MM.1S (cell line): ENCODE measurements around the gene NBEA.

ENCODE experiments used
- DNase-seq: peaks from one replicate; pipeline ENCODE4 v3.0.0-alpha.2; 2015
- H2AFZ ChIP-seq: fragments of 300-600 bp; sonication (generic); 2 replicates; pipeline ENCODE4 v1.6.0; 2016; ENCODE audit warnings: antibody characterized with exemption, low read length
- H3F3A ChIP-seq: fragments of 300-600 bp; sonication (generic); 2 replicates; pipeline ENCODE4 v1.6.1; 2016; ENCODE audit warnings: mild to moderate bottlenecking, antibody characterized with exemption, low read length, moderate library complexity, mixed read lengths; ENCODE audit not compliant: insufficient read depth
- H3K27ac ChIP-seq: fragments of 300-600 bp; sonication (generic); 2 replicates; pipeline ENCODE4 v1.5.1; 2016; ENCODE audit warnings: mild to moderate bottlenecking, low read length
- H3K27me3 ChIP-seq: fragments of 300-600 bp; sonication (generic); replicated peaks from 2 replicates; pipeline ENCODE4 v1.6.0; 2016; ENCODE audit warnings: low read length; ENCODE audit not compliant: insufficient read depth
- H3K36me3 ChIP-seq: fragments of 300-600 bp; sonication (generic); replicated peaks from 2 replicates; pipeline ENCODE4 v1.6.1; 2016; ENCODE audit warnings: mild to moderate bottlenecking, low read length, mixed read lengths; ENCODE audit not compliant: insufficient read depth
- H3K4me1 ChIP-seq: fragments of 300-600 bp; sonication (generic); 2 replicates; pipeline ENCODE4 v1.6.1; 2016; ENCODE audit warnings: low read length, mixed read lengths
- H3K4me2 ChIP-seq: fragments of 300-600 bp; sonication (generic); 2 replicates; pipeline ENCODE4 v1.6.0; 2016; ENCODE audit warnings: low read depth, low read length
- H3K4me3 ChIP-seq: fragments of 300-600 bp; sonication (generic); 2 replicates; pipeline ENCODE4 v1.5.1; 2016; ENCODE audit warnings: low read length, mixed read lengths
- H3K79me2 ChIP-seq: fragments of 300-600 bp; sonication (generic); 2 replicates; pipeline ENCODE4 v1.6.1; 2016; ENCODE audit warnings: mixed run types, low read length, mixed read lengths
- H3K9ac ChIP-seq: fragments of 300-600 bp; sonication (generic); 2 replicates; pipeline ENCODE4 v1.6.1; 2016; ENCODE audit warnings: low read length, mixed read lengths
- H3K9me2 ChIP-seq: fragments of 300-600 bp; sonication (generic); replicated peaks from 2 replicates; pipeline ENCODE4 v1.6.1; 2016; ENCODE audit warnings: mild to moderate bottlenecking, low read length, mixed read lengths; ENCODE audit not compliant: insufficient read depth
- H3K9me3 ChIP-seq: fragments of 300-600 bp; sonication (generic); replicated peaks from 2 replicates; pipeline ENCODE4 v1.6.1; 2016; ENCODE audit warnings: mild to moderate bottlenecking, low read length, mixed read lengths; ENCODE audit not compliant: insufficient read depth
- H4K20me1 ChIP-seq: fragments of 300-600 bp; sonication (generic); 2 replicates; pipeline ENCODE4 v1.6.1; 2016; ENCODE audit warnings: mild to moderate bottlenecking, low read length, moderate library complexity, mixed read lengths; ENCODE audit not compliant: insufficient read depth
- EZH2 ChIP-seq: fragments of 300-600 bp; sonication (generic); optimal IDR thresholded peaks from 2 replicates; pipeline ENCODE3; 2017; ENCODE audit warnings: low read depth, mild to moderate bottlenecking, antibody characterized with exemption, low read length, mixed read lengths
- EZH2phosphoT487 ChIP-seq: fragments of 300-600 bp; sonication (generic); IDR thresholded peaks from 2 replicates; pipeline ENCODE4 v1.6.1; 2018; ENCODE audit warnings: antibody characterized with exemption, low read length
- TF ChIP-seq, protein P1 (sequence below): fragments of 300-600 bp; sonication (generic); IDR thresholded peaks from 2 replicates; pipeline ENCODE4 v1.5.1; 2016; ENCODE audit warnings: antibody characterized with exemption, low read length, mixed read lengths

The NBEA gene

DNA sequence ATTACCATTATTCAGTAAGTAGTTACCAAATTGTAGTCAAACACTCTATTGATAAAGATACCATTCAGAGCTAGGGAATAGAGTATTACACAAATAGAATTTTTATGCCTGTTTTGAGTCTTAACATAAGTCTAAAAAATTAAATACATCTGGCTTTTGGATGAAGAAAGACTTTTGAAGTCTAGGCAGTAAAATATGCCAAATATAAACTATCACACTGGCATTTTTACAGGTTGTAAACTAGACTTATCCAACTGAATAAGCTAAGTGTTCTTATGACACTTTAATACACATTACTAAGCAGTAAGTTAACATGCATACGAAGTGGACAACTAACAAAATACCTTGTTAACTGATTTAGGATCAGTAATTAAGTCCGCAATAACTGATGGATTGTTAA lies 425.5 kb downstream of the NBEA start:
- no peak overlapping the region for H2AFZ ChIP-seq
- no peak for TF ChIP-seq EZH2
- no peak for TF ChIP-seq EZH2phosphoT487
- no peaks in the 10 kb centered on the region for H3K36me3 ChIP-seq

DNA sequence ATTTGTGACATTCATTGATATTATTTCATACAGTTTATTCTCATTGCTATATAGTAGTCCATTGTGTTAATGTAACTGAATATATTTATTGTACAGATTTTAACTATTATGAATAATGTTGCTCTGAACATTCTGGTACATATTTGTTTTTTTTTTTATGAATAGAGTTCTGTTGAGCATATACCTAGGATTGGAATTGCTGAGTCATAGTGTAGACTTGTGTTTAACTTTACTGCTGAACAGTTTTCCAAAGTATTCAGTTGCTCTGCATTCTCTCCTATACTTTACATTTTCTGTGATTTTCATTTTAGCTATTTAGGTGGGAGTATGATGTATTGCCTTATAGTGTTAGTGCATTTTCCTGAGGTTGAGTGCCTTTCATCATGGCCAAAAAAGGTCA lies 436.9 kb downstream of the NBEA start:
- H3K27ac ChIP-seq = no peak overlapping the region
- no peak overlapping the region for H3K4me3 ChIP-seq
- H3K9me3 ChIP-seq = no peaks in the 10 kb centered on the region
- H3K36me3 ChIP-seq = no peaks in the 10 kb centered on the region
- no peak overlapping the region for H3K9ac ChIP-seq
- H2AFZ ChIP-seq = no peak overlapping the region
- TF ChIP-seq, protein P1, sequence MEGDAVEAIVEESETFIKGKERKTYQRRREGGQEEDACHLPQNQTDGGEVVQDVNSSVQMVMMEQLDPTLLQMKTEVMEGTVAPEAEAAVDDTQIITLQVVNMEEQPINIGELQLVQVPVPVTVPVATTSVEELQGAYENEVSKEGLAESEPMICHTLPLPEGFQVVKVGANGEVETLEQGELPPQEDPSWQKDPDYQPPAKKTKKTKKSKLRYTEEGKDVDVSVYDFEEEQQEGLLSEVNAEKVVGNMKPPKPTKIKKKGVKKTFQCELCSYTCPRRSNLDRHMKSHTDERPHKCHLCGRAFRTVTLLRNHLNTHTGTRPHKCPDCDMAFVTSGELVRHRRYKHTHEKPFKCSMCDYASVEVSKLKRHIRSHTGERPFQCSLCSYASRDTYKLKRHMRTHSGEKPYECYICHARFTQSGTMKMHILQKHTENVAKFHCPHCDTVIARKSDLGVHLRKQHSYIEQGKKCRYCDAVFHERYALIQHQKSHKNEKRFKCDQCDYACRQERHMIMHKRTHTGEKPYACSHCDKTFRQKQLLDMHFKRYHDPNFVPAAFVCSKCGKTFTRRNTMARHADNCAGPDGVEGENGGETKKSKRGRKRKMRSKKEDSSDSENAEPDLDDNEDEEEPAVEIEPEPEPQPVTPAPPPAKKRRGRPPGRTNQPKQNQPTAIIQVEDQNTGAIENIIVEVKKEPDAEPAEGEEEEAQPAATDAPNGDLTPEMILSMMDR = no peak
- TF ChIP-seq EZH2phosphoT487 (no peak), EZH2 (no peak)
- no peaks in the 10 kb centered on the region for H3K27me3 ChIP-seq
- DNase-seq = no peak
- no peaks in the 10 kb centered on the region for H3F3A ChIP-seq
- no peaks in the 10 kb centered on the region for H3K79me2 ChIP-seq
- H4K20me1 ChIP-seq = no peaks in the 10 kb centered on the region
- no peak overlapping the region; the same call in 1 of the 2 replicates for H3K4me2 ChIP-seq
- H3K4me1 ChIP-seq = peaks cover 4% of the 10 kb centered on the region; the same call in 1 of the 2 replicates
- no peaks in the 10 kb centered on the region for H3K9me2 ChIP-seq

More for the DNA sequence above, 425.5 kb downstream of the NBEA start:
- Histone ChIP-seq H3K9me3 (no peaks in the 10 kb centered on the region), H3K4me3 (no peak overlapping the region), H3K79me2 (no peaks in the 10 kb centered on the region), H3K27ac (no peak overlapping the region), H3K4me1 (no peaks in the 10 kb centered on the region), H3K4me2 (no peak overlapping the region), H3K27me3 (no peaks in the 10 kb centered on the region), H3F3A (no peaks in the 10 kb centered on the region), H4K20me1 (no peaks in the 10 kb centered on the region), H3K9ac (no peak overlapping the region), H3K9me2 (no peaks in the 10 kb centered on the region)
- DNase-seq = no peak

DNA sequence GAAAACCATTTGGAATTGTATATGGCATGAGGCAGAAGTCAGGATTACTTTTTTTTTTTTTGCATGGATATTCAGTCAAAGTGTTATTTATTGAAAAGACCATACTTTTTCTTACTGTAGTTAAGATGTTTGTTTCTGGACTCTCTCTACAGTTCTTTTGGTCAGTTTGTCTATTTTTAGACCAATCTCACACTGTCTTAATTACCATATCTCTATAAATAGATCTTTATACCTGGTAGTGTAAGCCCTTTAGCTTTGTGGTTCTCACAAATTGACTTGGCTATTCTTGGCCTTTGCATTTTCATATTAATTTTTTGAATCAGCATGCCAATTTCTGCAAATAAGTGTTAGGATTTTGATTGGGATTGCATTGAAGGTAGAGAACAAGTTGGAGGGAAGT lies 437.6 kb downstream of the NBEA start:
- Histone ChIP-seq H3K79me2 (no peaks in the 10 kb centered on the region), H3F3A (no peaks in the 10 kb centered on the region), H3K9ac (no peak overlapping the region), H3K4me2 (peak overlapping the region; percentile 27; the same call in 1 of the 2 replicates), H4K20me1 (no peaks in the 10 kb centered on the region), H3K27me3 (no peaks in the 10 kb centered on the region), H3K4me1 (peaks cover 4% of the 10 kb centered on the region; the same call in 1 of the 2 replicates), H3K27ac (no peak overlapping the region), H3K9me3 (no peaks in the 10 kb centered on the region), H3K36me3 (no peaks in the 10 kb centered on the region), H3K9me2 (no peaks in the 10 kb centered on the region), H2AFZ (no peak overlapping the region), H3K4me3 (no peak overlapping the region)
- DNase-seq = peak; percentile 25
- no peak for TF ChIP-seq EZH2
- TF ChIP-seq, protein P1 = no peak
- no peak for TF ChIP-seq EZH2phosphoT487

DNA sequence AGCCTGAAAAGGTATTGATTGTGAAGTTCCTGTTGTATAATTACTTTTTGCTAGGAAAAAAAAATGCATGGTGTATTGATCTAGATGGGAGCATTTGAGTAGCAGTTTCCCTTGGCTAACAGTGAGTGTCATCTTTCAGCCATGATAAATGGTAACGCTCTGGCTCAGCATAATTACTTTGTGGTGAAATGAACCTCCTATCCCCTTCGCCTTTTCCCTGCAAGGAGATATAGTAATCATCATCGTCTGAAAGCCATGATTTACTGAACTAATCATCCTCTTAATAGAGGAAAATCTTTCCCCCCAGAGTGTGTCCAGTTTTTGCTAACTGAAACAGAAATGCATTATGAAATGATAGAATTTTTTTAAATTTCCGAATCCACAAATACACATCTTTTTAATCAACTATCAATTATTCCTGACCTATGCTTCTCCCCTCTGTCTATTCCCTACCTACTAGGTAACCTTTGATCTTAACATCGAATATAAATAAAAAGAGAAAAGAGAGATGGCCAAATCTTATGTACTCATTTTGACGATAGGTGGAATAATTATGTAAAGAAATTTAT lies 445.7 kb downstream of the NBEA start:
- Histone ChIP-seq H3K4me1 (no peaks in the 10 kb centered on the region), H3F3A (no peaks in the 10 kb centered on the region), H3K4me3 (no peak overlapping the region), H3K9me2 (no peaks in the 10 kb centered on the region), H4K20me1 (no peaks in the 10 kb centered on the region), H3K4me2 (no peak overlapping the region), H3K9me3 (no peaks in the 10 kb centered on the region), H3K36me3 (no peaks in the 10 kb centered on the region), H3K79me2 (no peaks in the 10 kb centered on the region), H3K9ac (no peak overlapping the region), H3K27ac (no peak overlapping the region), H2AFZ (no peak overlapping the region), H3K27me3 (no peaks in the 10 kb centered on the region)
- no peak for DNase-seq
- no peak for TF ChIP-seq EZH2phosphoT487
- TF ChIP-seq, protein P1 = no peak
- TF ChIP-seq EZH2 = no peak
